ENCODE results near the gene SEC14L1. TPM values are rescaled to one million over a fixed set of nuclear protein-coding genes. Genes with fewer than 3 reads are reported as not detected.

The SEC14L1 gene
- total and polyA plus RNA-seq, 2 of the 8 experiments (the other 6 are each of a cell fraction or from before 2014, with no cell fraction given) = 27.2 to 74.4 TPM

DNA sequence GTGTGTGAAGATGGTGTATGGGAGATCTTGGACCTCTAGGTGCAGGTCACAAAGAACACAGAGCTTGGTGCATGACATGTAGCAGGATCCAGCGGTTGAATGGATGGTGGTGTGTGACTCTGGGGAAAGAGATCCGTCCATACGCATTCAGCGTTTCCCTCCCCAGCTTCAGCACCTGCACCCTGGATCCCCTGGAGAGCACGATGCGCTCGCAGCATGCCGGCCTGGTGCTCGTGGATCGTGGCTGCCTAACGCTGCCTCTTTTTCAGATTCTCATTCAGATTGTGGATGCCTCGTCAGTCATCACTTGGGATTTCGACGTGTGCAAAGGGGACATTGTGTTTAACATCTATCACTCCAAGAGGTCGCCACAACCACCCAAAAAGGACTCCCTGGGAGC lies 70.9 kb downstream of the SEC14L1 start (continued):
- TF ChIP-seq, protein P1, sequence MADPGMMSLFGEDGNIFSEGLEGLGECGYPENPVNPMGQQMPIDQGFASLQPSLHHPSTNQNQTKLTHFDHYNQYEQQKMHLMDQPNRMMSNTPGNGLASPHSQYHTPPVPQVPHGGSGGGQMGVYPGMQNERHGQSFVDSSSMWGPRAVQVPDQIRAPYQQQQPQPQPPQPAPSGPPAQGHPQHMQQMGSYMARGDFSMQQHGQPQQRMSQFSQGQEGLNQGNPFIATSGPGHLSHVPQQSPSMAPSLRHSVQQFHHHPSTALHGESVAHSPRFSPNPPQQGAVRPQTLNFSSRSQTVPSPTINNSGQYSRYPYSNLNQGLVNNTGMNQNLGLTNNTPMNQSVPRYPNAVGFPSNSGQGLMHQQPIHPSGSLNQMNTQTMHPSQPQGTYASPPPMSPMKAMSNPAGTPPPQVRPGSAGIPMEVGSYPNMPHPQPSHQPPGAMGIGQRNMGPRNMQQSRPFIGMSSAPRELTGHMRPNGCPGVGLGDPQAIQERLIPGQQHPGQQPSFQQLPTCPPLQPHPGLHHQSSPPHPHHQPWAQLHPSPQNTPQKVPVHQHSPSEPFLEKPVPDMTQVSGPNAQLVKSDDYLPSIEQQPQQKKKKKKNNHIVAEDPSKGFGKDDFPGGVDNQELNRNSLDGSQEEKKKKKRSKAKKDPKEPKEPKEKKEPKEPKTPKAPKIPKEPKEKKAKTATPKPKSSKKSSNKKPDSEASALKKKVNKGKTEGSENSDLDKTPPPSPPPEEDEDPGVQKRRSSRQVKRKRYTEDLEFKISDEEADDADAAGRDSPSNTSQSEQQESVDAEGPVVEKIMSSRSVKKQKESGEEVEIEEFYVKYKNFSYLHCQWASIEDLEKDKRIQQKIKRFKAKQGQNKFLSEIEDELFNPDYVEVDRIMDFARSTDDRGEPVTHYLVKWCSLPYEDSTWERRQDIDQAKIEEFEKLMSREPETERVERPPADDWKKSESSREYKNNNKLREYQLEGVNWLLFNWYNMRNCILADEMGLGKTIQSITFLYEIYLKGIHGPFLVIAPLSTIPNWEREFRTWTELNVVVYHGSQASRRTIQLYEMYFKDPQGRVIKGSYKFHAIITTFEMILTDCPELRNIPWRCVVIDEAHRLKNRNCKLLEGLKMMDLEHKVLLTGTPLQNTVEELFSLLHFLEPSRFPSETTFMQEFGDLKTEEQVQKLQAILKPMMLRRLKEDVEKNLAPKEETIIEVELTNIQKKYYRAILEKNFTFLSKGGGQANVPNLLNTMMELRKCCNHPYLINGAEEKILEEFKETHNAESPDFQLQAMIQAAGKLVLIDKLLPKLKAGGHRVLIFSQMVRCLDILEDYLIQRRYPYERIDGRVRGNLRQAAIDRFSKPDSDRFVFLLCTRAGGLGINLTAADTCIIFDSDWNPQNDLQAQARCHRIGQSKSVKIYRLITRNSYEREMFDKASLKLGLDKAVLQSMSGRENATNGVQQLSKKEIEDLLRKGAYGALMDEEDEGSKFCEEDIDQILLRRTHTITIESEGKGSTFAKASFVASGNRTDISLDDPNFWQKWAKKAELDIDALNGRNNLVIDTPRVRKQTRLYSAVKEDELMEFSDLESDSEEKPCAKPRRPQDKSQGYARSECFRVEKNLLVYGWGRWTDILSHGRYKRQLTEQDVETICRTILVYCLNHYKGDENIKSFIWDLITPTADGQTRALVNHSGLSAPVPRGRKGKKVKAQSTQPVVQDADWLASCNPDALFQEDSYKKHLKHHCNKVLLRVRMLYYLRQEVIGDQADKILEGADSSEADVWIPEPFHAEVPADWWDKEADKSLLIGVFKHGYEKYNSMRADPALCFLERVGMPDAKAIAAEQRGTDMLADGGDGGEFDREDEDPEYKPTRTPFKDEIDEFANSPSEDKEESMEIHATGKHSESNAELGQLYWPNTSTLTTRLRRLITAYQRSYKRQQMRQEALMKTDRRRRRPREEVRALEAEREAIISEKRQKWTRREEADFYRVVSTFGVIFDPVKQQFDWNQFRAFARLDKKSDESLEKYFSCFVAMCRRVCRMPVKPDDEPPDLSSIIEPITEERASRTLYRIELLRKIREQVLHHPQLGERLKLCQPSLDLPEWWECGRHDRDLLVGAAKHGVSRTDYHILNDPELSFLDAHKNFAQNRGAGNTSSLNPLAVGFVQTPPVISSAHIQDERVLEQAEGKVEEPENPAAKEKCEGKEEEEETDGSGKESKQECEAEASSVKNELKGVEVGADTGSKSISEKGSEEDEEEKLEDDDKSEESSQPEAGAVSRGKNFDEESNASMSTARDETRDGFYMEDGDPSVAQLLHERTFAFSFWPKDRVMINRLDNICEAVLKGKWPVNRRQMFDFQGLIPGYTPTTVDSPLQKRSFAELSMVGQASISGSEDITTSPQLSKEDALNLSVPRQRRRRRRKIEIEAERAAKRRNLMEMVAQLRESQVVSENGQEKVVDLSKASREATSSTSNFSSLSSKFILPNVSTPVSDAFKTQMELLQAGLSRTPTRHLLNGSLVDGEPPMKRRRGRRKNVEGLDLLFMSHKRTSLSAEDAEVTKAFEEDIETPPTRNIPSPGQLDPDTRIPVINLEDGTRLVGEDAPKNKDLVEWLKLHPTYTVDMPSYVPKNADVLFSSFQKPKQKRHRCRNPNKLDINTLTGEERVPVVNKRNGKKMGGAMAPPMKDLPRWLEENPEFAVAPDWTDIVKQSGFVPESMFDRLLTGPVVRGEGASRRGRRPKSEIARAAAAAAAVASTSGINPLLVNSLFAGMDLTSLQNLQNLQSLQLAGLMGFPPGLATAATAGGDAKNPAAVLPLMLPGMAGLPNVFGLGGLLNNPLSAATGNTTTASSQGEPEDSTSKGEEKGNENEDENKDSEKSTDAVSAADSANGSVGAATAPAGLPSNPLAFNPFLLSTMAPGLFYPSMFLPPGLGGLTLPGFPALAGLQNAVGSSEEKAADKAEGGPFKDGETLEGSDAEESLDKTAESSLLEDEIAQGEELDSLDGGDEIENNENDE (IDR thresholded peaks at IDR 0.05; ENCODE audit: insufficient replicate concordance, low read length) = no peak
- TF ChIP-seq HDAC6 (IDR thresholded peaks at IDR 0.05; ENCODE audit: low read depth, low read length) = no peak
- TF ChIP-seq, protein P2, sequence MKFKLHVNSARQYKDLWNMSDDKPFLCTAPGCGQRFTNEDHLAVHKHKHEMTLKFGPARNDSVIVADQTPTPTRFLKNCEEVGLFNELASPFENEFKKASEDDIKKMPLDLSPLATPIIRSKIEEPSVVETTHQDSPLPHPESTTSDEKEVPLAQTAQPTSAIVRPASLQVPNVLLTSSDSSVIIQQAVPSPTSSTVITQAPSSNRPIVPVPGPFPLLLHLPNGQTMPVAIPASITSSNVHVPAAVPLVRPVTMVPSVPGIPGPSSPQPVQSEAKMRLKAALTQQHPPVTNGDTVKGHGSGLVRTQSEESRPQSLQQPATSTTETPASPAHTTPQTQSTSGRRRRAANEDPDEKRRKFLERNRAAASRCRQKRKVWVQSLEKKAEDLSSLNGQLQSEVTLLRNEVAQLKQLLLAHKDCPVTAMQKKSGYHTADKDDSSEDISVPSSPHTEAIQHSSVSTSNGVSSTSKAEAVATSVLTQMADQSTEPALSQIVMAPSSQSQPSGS (IDR thresholded peaks at IDR 0.05; ENCODE audit: low read length) = no peak
- TF ChIP-seq RBBP5 (IDR thresholded peaks at IDR 0.05; ENCODE audit: borderline replicate concordance, low read depth, low read length) = no peak
- TF ChIP-seq KDM4A (IDR thresholded peaks at IDR 0.05; ENCODE audit: low read depth, low read length, severe bottlenecking) = no peak
- TF ChIP-seq RNF2 (IDR thresholded peaks at IDR 0.05; ENCODE audit: borderline replicate concordance, low read depth, low read length, missing control alignments, poor library complexity, severe bottlenecking) = no peak
- no peak for TF ChIP-seq JUND (IDR thresholded peaks at IDR 0.05; ENCODE audit: low read length)
